OCI-M2 (cell line): ENCODE results near the gene CPZ.
"Not testable (repeated sequence)": the region's sequence is repeated elsewhere in the genome, so short reads cannot be mapped to it uniquely, and the experiment has no call there.

ENCODE experiments used
- DNase-seq: peaks from one replicate; lab custom pipeline; 2025; ENCODE audit not compliant: unreplicated experiment; lab: John Stamatoyannopoulos, UW

The CPZ gene

DNA sequence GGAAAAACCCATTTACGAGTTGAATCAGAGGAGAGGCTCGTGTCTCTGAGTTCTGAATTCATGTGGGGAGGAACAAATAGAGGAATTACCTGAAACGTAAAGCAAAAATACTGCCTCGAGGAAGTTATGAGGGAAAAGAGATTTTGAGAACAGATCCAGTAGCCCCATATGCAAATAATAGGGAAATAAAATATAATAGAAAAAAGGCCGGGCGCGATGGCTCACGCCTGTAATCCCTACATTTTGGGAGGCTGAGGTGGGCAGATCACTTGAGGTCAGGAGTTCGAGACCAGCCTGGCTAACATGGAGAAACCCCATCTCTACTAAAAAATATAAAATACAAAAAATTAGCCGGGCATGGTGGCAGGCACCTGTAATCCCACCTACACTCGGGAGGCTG, 42.2 kb downstream of the CPZ start:
- DNase-seq = not testable (repeated sequence)

DNA sequence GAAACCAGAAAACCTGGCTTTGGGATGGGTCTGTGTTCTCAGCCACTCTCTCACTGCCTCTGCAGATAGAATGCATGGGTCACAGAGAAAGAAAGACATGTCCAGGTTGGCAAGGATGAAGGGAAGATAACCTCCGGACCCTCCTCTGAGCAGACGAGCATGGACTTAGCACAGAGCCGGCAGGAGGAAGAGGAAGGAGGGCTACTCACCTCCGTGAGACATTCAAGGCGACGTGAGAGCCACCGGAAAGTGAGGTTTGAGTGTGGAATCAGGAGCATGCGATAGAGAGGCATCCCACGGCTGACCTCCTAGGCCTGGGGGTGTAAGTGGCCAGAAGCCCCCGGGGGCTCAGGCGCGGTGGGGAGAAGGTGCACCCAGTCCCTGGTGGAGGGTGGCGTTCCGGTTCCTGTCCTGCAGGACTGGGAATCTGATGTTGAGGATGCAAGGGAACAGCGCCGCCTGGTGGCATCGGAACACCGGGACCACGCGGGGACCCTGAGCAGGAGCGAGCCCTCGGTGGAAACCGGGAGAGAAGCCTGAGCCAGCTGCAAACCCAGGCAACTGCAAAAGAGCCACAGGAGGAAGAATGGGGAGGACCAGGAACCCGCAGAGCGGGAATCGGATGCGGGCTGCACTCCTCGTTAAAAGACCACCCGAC, 43.5 kb downstream of the CPZ start:
- DNase-seq = not testable (repeated sequence)

DNA sequence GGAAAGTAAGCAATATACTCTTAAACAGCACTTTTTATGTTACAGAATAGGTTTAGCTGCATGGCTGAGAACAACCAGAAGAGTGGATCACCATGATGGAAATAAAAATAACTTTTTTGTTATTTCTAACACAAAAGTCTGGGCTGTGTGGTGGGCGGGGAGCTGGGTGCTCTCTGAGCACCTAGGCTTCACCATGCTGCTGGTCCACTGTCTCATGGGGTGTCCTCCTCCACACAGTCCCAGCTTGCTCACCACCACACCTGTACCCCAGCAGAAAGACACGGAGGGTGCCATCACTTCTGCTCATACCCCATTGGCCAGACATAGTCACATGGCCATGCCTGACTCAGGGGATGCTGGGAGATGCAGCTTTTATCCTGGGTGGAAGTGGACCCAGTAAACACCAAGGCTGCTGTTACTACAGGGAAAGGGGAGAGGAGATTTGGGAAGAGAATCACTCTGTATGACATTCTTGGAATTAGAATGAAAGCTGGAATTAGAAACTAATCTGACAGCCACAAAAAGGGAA, 45.0 kb downstream of the CPZ start:
- no peak for DNase-seq

DNA sequence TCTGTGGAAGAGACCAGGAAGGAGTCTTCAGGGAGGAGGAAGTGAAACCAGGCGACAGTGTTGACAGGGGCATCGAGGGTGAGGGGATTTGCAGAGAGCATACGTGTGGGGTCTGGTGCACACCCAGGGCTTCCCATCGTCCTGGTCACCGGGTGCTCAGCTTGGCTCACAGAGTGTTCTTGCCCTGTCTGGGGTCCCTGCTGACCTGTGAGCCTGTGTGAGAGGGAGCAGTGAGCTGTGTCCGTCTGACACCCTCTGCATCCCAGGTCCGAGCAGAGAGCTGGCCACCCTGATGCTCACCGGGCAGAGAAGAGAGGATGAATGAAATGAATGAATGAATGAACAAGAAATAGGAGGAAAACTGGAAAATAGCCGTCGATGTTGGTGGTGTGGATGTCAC, 46.5 kb downstream of the CPZ start:
- DNase-seq = no peak

DNA sequence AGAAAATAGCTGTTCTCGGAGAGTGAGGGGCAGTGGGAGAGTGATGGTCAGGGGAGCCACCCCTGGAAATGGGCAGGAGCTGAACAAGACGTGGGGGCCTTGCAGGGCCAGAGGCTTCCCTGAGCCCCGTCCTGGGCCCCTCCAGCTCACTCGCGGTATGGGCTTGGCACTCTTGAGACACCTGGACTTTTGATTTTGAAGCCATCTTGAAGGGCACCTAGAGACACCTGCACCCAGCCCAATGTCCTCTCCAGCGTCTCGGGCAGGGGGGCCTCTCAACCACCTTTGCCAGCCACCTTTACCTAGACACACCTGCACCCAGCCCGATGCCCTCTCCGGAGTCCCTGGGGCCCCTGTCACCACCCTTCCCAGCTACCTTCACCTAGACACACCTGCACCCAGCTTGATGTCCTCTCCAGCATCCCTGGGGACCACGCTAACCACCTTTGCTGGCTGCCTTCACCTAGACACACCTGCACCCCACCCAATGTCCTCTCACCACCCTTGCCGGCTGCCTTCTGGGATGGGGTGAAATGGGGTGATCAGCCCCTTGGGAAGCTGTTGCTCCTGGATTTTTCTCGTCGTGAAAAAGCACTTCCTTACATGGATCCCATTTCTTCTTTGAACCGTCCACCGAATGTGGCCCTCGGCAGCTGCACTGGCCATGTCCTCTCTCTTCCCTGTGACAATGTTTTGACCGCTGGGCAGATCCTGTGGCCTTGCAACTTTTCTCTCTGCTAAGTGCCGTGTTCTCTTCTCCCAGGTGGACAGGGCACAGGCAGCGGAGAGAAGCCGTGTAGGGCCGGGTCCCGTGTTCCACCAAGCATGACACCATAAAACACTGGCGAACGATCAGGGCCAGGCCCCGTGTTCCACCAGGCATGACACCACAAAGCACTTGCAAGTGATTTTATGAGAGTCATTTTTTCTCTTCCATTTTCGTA, 47.5 kb downstream of the CPZ start:
- DNase-seq = no peak

DNA sequence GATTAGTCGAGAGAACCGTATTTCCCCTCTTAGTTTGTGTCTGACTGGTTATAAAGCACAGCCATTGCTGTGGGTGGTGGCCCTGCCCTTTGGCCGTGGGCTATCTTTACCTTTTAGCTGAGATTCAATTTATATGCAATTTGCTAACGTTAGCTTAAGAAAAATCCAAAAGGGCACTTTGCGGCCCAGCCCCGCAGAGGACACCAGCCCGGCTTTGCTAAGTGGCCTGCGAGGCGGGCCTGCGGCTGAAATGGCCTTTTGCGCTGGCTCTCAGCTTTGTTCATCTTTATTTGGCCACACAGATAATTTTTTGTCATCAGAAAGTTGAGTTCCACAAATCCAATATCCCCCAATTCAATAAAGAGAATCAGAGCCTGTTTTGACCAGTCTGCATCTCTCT, 48.3 kb downstream of the CPZ start:
- no peak for DNase-seq

DNA sequence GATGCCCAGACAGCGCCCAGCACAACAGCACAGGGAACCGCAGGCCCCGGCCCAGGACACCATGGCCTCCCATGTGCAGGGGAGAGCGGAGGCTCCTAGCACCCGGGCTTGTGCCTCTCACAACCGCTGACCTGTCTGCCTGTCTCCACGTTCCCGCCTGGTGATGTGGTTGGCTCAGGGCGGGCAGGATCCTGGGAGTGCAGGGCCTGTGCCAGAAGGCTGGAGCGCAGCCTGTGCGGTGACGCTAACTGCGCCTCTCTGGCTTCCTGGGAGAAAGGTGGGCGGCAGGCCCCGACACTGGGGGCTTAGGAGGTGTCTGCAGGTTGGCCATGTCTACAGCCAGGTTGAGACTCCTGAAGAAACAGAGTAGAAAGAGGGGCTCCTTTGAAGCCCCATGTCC, 48.7 kb downstream of the CPZ start:
- no peak for DNase-seq

DNA sequence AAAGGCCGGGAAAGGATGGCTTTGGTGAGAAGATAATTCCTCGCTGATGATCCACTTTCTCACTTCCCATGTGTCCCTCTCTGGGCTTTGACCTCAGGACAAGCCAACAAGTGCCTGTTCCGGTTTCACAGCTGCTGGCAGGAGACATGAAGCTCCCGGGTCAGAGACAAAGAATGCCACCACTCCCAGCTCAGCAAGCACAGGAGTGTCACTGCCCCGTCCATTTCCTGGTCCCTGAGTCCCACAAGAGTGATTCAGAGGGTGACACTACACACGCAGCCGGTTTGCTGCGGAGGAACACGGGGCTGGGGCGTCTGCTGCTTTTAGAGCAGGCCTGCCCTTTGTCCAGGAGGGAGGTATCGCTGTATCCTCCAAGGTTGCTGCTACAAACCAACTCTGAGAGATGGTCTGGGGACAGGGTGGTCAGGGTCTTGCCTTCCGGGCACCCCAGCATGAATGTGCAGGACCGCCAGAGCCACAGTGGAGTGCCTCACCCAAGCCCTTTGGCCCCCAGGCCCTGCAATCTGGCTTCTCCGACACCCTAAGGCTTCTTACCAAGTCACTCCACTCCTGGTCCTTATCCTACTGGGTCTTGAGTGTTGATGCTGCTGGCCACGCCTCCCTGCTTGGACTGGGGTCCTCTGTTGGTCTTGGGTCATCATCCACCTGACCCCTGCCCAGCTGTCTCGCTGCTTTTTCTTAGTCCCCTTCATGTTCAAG, 49.5 kb downstream of the CPZ start:
- DNase-seq = no peak

DNA sequence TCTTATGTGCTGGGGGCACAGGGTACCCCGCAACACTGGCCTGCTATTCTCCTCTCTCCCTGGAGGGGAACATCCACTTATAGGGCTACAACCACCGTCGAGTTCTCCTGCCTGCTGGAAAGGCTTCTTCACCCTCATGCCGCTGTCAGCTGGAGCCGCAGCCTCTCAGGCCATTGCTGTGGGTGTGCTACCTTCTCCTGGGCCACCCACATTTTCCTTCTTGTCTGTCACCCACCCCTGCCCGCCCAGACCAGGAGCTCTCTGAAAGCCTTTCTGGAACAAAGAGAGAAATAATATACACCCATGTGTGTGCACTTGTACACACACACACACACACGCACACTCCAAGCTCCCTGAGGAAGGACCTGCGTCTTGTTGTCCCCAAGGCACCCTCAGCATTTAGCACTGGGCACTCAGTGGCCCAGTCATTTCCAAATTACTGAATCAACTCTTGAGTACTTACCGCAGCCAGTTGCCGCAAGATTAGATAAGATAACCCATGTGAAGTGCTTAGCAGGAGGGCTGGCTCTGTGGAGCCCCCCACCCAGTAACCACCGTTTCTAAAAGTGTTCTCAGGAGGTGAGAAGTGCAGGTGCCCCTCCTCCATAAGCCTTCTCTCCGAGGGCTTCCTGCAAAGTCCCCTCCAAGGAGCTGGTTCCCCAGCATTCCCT, 50.2 kb downstream of the CPZ start:
- DNase-seq = no peak

DNA sequence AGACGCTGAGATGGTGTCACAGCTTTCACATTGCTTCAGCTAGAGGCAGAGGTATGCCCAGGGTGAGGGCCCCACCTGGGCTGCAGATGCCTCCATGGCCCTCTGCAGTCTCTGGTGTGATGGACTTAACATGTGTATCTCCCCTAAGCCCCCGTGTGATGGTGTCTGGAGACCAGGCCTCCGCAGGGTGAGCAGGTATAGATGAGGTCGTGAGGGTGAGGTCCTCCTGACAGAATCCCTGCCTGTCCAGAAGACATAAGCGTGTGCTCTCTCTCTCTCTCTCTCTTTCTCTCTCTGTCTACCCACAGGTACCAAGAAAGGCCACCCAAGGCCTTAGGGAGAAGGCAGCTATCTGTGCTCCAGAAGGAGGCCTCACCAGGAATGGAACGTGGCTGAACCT, 50.9 kb downstream of the CPZ start:
- no peak for DNase-seq

DNA sequence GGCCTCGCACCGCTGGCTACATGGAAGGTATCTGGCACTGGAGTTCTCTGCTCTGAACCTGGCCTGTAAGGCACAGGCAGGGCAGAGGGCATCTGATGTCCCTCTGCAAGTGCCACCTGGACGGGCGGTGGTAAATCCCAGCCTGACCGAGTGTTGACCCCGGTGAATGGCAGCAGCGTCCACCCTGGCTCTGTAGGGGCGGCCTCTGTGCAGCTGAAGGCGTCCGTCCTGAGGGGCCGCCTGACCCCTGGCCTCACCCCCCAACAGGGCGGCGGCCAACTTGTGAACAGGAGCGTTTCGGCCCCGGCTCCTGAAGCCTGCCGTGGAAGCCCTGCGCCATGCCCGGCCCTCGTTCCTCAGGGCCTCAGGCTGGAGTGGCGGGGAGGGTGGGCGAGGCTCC, 51.4 kb downstream of the CPZ start:
- no peak for DNase-seq

DNA sequence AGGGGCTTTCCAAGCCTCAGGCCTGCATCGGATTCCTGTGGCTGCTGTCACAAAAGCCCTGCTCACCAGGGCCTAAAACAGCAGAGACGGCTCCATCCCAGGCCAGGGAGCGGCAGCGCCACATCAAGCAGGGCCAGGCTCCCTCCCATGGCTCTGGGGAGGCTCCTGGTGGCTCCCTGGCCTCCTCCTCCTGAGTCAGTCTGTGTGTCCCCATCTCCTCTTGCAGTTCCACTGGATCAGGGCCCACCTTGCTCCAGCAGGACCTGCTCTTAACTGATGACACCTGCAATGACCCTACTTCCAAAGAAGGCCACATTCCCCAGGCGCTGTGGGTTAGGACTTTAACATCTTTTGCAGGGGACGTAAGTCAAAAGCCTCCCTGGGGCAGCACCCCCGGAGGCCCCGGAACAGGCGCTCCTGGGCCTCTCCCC, 51.9 kb downstream of the CPZ start:
- DNase-seq = no peak

DNA sequence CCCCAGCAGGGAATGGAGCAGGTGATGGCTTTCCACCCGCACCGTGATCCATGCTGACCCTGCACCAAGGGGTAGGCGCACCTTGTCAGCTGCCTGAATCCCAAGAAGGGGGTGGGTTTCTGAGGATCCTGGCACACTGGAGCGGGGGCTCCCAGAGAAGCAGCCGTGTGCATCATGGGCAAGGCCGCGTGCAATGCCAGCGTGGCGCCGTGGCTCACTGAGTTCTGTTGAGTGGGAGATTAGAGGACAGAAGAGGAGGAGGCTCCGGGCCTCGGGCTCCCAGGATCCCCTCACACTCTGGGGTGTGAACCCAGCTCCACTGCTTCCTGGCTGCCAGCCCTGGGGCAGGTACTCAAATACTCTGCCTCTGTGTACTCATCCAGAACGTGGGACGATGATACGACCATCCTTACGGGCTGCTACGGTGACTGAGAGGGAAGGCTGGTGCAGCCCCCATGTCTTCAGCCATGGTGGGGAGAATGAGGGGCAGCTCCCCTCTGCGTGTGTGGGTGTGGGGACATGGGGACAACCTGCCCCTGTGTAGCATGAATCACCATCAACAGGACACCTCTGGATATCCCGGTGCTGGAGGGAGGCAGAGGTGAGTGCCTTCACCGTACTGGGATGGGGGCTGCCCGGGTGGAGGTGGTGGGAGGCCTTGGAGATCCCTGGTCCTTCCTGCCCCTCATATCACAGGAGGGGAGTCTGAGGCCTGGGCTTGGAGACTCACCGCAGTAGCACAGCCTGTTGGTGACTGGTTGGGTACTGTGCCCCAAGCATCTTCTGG, 52.6 kb downstream of the CPZ start:
- DNase-seq = no peak

DNA sequence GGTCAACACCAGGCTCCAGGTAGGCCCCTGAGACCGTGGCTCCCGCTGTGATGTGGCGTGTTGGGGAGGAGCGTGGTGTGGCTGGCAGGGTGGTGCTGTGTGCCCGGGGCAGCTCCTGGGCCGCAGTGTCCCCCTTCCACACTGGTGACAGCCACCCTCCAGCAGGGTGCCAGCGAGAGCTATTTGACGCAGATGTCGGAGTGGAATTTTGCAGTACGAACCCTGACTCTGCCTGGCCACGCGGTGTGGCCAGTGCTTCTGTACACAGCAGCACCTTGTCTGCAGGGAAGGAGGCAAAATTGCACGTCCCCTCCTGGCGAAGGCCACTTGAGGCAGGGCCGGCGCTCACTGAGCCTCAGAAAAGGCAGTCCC, 53.2 kb downstream of the CPZ start:
- DNase-seq = no peak

DNA sequence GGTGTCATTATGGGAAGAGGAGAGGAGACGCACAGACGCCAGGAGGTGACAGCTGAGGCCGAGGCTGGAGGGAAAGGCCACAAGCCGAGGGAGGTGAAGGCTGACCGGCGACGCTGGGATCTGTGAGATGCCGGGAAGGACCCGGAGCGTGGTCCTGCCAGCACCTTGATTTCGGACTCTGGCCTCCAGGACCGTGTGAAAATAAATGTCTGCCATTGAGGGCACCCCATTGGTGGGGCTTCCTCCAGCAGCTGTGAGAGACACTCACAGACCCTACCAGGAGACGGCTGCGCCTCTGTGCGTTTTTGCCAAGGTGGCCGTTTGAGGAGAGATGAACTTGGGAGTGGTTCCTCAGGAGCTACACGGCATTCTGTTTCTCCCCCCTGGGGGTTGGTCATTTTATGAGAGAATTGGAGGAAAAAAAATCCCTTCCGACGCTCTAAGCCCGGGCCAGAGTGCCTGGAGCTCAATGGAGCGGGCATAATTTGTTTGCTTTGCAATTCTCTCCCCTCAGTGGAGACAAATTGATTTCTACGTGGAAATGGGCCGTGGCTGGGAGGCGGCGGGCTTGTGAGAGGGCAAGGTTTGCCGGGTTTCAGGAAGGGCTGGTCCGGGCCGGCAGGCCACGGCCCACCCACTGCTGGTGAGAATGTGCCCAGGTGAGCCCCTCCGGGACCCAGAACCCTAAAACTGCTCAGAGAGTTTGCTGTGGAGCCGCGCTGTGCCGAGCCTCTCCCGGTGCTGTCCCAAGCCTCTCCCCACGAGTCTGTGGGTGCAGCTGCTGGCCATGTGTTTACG, 53.9 kb downstream of the CPZ start:
- DNase-seq = no peak

DNA sequence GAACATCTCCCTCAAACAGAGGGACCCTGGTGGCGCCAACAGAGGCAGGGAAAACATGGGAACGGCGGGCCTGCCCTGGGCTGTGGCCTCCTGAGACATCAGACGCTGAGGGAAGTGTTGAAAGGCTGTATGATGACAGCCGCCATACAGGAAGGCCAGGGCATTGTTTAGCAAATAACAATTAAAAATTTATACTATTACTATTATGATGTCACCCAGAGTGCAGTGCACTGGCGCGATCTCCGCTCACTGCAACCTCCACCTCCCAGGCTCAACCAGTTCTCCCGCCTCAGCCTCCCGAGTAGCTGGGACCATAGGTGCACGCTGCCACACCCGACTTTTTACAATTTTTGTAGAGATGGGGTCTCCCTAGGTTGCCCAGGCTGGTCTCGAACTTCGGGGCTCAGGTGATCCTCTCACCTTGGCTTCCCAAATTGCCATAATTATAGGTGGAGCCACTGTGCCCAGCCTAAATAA, 54.6 kb downstream of the CPZ start:
- DNase-seq = no peak

DNA sequence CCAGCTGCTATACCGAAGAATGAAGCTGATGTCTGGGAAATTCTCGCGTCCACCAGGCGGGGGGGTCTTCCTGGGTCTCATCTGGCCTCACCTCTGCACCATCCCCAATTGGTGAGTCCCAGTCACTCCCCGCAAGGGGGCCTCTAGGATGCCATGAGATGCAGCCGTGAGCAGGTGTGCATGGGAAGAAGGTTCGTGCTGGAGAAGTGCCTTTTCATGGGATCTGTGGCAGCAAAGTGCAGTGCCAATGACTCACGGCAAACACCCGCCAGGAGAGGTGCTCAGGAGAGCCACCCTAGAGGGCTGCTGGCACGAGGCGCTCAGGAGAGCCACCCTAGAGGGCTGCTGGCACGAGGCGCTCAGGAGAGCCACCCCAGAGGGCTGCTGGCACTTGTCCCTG, 55.1 kb downstream of the CPZ start:
- DNase-seq = no peak

DNA sequence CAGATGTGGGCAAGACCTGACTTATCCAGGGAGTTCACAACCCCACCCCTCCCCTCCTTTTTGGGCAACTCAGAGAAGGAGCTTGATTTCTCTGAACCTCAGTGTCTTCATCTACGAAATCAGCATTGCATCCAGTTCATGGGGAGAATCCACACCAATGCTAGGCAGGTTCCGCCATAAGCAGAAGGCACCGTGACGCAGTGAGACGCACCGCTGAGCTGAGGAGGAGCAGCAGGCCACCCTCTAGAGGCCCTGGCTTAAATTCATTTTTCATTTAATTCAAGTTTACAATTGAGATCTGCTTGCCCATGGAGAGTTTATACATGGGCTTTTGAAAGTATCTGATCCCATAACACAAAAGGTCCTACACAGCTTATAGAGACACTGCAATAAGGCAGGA, 55.7 kb downstream of the CPZ start:
- no peak for DNase-seq
